Iris pigment epithelial cell (primary cell): ENCODE measurements around the gene MYL12A.

Source experiments
- DNase-seq: peaks from one replicate; pipeline ENCODE4 v3.0.0-alpha.2; 2011; ENCODE audit warnings: low read depth

The MYL12A gene

DNA sequence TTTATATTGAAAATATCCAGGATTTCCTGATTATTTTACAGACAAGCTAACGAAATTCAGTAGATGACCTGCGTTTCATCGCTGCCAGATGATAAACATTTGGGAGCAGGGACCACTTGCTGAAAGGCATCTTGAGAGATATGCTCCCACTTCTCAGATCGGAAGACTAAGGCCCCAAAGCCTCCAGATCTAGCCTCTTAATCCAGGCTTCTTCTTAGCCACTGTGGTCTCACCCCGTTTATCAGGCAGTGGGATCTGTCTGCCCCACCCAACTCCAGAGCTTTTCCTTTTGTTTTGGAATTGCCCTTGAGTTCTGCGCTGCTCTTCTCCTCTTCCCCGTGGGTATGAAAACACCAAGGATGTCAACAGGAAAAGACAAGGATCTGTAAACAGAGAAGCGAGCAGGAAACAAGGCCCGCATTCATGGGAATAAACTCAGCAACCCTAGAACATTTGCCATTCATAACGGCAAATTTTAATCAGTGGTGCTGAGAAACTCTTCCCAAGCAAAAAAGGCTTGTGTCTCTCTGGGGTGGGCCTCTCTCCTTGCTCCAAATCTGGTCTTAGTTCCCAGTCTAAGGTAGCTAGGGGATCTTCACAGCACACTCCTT, 35.8 kb downstream of the MYL12A start:
- no peak for DNase-seq

DNA sequence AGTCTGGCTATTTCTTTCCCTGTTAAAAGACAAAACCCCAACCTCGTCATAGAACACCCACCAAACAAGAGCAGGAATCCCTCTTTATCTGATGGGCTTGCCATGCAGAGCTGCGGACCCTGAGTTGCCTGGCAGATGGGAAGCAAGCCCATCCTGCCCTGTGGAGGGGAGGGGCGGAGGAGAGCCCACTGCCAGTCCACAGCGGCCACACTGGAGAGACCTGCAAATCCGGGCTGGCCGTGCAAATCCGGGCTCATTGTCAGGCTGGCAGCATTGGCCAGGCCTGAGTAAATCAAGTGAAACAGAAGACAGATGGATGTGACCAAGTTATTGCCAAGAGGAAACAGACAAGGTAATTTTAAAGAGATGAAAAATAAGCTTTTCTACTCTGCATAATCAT, 36.3 kb downstream of the MYL12A start:
- no peak for DNase-seq

DNA sequence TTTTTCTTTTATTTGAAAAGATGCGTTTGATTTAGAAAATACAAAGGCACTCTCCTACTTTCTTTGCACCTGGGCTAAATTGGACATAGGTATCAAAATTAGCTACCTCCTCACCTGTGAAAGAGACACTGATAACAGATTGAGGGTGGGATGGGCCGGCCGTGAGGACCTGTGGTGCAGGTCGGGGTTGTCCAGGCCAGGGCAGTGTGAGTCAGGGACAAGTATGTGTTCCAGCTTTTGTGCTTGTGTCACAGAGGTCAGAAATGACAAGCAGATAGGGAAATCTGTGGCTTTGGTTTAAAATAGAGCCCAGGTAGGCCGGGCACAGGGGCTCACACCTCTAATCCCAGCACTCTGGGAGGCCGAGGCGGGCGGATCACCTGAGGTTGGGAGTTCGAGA, 36.9 kb downstream of the MYL12A start:
- no peak for DNase-seq

DNA sequence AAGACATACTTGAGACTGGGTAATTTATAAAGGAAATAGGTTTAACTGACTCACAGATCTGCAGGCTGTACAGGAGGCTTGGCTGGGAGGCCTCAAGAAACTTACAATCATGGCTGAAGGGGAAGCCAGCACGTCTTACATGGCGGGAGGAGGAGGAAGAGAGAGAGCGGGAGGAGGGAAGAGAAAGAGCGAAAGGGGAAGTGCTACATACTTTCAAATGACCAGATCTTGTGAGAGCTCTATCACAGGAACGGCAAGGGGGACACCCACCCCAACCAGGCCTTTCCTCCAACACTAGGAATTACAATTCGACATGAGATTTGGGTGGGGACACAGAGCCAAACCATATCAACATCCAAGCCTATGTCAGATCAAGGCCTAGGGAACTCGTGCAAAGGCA, 38.6 kb downstream of the MYL12A start:
- DNase-seq, result no peak

DNA sequence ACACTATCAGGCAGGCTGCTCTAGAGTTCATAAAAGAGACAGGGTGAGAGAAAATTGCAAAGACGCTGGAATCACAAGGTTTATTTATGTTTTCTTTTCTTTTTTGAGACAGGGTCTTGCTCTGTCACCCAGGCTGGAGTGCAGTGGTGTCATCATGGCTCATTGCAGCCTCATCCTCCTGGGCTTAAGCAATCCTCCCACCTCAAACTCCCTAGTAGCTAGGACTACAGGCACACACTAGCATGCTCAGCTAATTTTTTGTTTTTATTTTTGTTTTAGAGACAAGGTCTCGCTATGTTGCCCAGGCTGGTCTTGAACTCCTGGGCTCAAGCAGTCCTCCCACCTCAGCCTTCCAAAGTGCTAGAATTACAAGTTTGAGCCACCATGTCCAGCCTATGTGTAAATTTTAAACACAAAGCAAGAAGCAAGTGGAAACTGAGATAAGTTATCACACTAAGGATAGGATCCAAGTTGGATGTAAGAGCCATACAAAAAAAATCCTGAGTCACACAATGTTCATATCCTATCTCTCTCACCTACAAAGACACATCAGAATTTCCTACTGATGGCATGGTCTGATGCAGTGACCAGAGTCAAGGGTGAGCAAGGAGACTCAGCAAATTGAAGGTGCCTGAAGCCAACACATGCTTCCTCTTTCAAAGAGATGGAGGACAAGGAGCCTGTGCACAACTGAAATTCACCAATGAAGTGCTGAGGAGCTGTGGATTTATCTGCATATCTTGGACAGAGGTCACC, 45.8 kb downstream of the MYL12A start:
- no peak for DNase-seq

DNA sequence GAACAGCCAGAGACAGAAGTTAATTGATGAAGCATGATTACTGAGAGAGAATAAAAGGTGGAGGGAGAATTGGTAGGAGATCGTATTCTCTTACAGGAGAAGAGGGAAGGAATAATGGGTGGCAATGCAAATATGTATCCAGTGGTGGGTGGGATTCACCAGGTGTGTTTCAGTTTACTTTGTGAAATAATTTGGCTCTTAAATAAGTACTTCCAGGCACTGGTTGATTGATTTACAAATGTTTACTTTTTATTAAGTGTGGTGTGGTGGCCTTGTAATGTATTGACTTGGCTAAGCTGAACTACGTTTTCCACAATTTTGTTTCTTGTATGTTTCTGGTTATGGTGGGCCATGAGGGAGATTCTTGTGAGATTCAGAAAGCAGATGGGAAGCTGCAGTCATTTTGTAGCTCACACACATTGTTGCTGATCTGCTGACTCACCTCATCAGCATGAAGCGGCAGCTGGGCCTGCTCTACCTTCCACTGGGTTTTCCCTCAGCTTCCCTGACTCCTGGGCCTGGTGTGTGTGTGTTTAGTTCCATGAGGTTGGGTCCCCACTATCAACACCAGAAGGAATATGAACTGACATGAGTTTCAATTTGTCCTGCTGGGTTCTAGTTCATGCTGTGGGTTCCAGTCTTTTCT, 47.0 kb downstream of the MYL12A start:
- DNase-seq, result peak; percentile 84

DNA sequence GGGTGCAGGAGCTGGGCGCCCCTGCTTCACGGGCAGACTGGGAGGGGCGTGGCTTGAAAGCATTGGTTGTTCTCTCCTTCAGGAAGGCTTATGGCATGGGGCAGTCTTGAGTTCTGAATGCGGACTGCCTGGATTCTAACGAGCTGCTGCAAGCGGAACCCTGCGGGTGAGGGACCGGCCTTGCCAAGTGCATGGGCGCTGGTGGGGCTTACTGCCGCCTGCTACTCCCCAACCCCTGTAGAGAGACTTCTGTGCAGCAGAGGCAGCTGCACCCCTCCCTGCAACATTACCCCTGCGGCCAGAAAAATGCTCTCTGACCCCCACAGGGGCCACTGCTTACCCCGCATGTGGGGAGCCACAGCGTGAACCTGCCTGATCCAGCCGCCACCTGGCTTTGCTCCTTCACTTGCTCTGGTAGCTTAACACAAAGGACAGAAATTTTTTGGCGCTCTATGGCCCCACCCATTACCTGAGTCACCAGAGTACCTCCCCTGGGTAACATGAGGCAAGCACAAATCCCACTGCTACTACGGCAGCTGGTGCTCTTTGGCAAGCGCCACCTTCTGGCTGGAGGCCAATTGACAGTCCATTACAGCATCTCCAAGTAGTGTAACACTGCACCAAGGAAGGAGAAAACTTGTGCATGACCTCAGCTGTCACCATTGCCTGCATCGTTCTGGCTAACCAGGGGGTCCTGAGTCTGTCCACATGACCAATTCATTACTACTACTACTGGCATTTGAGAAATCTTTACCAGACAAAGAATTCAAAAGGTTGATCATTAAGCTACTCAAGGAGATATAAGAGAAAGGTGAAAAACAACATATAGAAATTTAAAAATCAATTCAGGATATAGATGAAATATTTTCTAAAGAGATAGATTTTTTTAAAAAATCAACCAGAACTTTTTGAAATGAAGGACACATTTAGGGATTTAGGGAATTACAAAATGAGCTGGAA, 49.7 kb downstream of the MYL12A start:
- DNase-seq, result peak; percentile 96

DNA sequence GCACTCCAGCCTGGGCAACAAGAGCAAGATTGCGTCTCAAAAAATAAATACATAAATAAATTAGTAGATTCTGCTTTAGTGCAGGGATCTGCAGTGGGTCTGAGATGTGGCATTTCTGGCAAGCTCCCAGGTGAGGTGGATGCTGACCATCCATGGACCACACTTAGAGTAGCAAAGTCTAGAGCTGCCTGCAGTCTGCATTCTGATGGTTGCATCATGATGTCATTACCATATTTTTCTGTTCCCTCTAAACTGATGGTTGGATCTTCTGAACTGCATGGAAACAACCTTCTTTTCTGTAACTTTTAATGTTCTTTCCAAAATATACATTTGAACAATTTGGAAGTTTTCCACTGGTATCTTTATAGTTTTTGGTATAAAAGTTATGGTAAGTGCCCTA, 57.2 kb downstream of the MYL12A start:
- no peak for DNase-seq

DNA sequence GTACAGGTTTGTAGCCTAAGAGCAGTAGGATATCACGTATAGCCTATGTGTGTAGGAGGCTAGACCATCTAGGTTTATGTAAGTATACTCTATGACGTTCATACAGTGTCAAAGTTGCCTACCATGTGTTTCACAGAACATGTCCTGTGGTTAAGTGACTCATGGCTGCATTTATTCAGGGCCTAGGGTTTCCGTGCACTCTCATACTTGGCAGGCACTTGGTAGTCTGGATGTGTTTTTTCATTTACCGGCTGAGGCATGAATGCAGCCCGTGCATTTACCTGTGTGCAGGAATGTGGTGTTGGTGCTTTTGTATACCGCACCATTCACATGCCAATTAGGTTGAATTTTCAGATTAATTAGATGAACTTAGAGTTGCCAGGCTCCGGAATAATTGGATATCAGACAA, 57.8 kb downstream of the MYL12A start:
- DNase-seq, result peak; percentile 99
